K562 (cell line): ENCODE data around the gene RAB2B. TPM values are rescaled to one million over a fixed set of nuclear protein-coding genes. Genes with fewer than 3 reads are reported as not detected.
A peak's percentile ranks its signal among the peaks of the same experiment; 100 is the strongest.

ENCODE experiments used
- ELF4 ChIP-seq: fragments of 450-650 bp; formaldehyde crosslinking; IDR thresholded peaks from 2 replicates; pipeline ENCODE4 v1.4.0; 2022; ENCODE audit warnings: missing genetic modification characterization
- FIP1L1 ChIP-seq: fragments of 200-400 bp; formaldehyde crosslinking; IDR thresholded peaks from 2 replicates; pipeline ENCODE4 v1.6.1; 2018; ENCODE audit warnings: mild to moderate bottlenecking, low read depth, low read length; ENCODE audit not compliant: poor library complexity, severe bottlenecking
- GATAD2A ChIP-seq: fragments of 450-650 bp; IDR thresholded peaks from 2 replicates; pipeline ENCODE4 v1.6.1; 2017
- JUN ChIP-seq, 2 experiments: sonication (generic) in 1 of 2; formaldehyde crosslinking in 1 of 2; IDR thresholded peaks; 2 replicates each; pipeline versions ENCODE4 v1.6.1 to v1.8.0; 2012 to 2022; ENCODE audit warnings: borderline replicate concordance in 2 of 2, mild to moderate bottlenecking in 2 of 2, improper control_type of control experiment in 1 of 2, low read depth in 1 of 2, low read length in 1 of 2, missing genetic modification reagents in 1 of 2
- NFATC3 ChIP-seq: fragments of 450-650 bp; IDR thresholded peaks from 2 replicates; pipeline ENCODE4 v1.6.1; 2017; ENCODE audit warnings: mild to moderate bottlenecking
- NFE2 ChIP-seq: IDR thresholded peaks from 2 replicates; pipeline ENCODE4 v1.6.1; 2014; ENCODE audit warnings: antibody characterized with exemption, low read depth
- PTBP1 ChIP-seq: fragments of 200-400 bp; formaldehyde crosslinking; IDR thresholded peaks from 2 replicates; pipeline ENCODE4 v1.6.1; 2017; ENCODE audit warnings: low read depth, low read length
- ZBTB8A ChIP-seq: fragments of 450-650 bp; IDR thresholded peaks from 2 replicates; pipeline ENCODE4 v1.6.1; 2018; ENCODE audit warnings: mild to moderate bottlenecking, moderate library complexity; ENCODE audit not compliant: partially characterized antibody
- ZNF384 ChIP-seq: IDR thresholded peaks from 2 replicates; pipeline ENCODE4 v1.6.1; 2012; ENCODE audit warnings: low read depth, low read length, improper control_type of control experiment
- polyA plus RNA-seq, 8 experiments: library from polyadenylated mRNA; depleted of rRNA in 4 of 8; stranded (reverse) in 5 of 8; unstranded in 3 of 8; fragments of >200 nt; fragmentation: Nextera tagmentation in 2 of 8; fragmentation: Illumina TruSeq in 1 of 8; extraction: Ambion mirVana in 2 of 8; extraction: Trizol in 1 of 8; gene quantifications; 2 replicates each; pipeline versions ENCODE4 v1.2.1 to v1.2.3, GENCODE V29; 2011 to 2014; ENCODE audit warnings: inconsistent platforms in 1 of 8, missing spikeins in 1 of 8
- total RNA-seq, 7 experiments: library from RNA; depleted of rRNA in 6 of 7; stranded (reverse); fragments of >200 nt in 6 of 7; fragmentation: Illumina TruSeq in 2 of 7; extraction: Trizol in 2 of 7; gene quantifications; 2 replicates each; pipeline versions ENCODE4 v1.2.1 to v1.2.3, GENCODE V29; 2011 to 2021; ENCODE audit warnings: low replicate concordance in 1 of 7
- TF ChIP-seq, protein P1 (sequence below): fragments of 250-450 bp; sonication (Bioruptor Pico); IDR thresholded peaks from 2 replicates; pipeline ENCODE4 v1.4.0; 2020; ENCODE audit warnings: mild to moderate bottlenecking, moderate library complexity
- TF ChIP-seq, protein P2 (sequence below): sonication (generic); formaldehyde crosslinking; IDR thresholded peaks from 2 replicates; pipeline ENCODE4 v1.8.0; 2022; ENCODE audit warnings: mild to moderate bottlenecking, missing genetic modification reagents
- TF ChIP-seq, protein P3 (sequence below): sonication (generic); formaldehyde crosslinking; IDR thresholded peaks from 2 replicates; pipeline ENCODE4 v1.8.0; 2022; ENCODE audit warnings: missing genetic modification reagents, mild to moderate bottlenecking, moderate library complexity, borderline replicate concordance
- TF ChIP-seq, protein P4 (sequence below), 2 experiments: IDR thresholded peaks; 2 replicates each; pipeline ENCODE4 v1.6.1; 2012; ENCODE audit warnings: improper control_type of control experiment in 2 of 2, low read depth in 2 of 2, low read length in 2 of 2, borderline replicate concordance in 1 of 2

The RAB2B gene
- total and polyA plus RNA-seq, 9 of the 15 experiments (the other 6 are each of a cell fraction or from before 2014, with no cell fraction given) = 4.6 to 19.8 (median 9.8) TPM

DNA sequence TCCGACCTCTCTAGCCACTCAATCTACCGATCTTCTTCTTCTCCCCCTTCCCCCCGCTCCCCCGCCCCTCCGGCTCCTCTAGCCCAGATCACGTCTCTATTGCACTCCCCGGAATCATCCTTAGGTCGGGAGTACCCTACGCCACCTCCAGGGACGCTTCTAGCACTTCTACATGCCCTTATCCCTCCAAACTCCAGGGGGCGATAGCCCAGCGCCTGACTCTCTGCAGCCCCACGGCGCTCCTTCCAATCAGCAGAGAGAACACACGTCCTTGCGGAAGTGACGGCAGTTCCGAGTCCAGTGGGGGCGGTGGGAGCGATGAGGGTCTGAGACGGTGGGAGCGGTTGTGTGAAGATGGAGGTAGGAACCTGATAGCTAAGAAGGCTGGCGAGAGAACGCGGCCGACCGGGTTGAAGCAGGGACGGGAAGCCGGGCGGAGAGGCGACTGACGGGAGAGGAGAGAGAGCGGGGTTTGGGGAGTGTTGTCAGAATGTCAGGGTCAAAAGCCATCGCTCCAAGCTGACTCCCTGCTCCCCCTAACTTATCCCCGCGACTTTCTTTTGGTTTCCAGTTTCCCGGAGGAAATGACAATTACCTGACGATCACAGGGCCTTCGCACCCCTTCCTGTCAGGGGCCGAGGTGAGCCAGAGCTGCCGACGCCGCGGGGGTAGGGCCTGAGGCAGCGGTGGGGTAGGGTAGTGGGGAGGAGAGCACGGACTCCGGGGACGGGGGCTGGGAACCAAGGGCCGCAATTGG, at the start of gene RAB2B, which contains the start of gene TOX4 (continued):
- TF ChIP-seq FIP1L1 (no peak), GATAD2A (no peak), ZNF384 (no peak), ELF4 (CRISPR knock-in tag) (peak; percentile 88), NFE2 (no peak), PTBP1 (no peak), NFATC3 (no peak), JUN (IDR thresholded peaks at IDR 0.05; ENCODE audit: borderline replicate concordance, low read depth, low read length) (no peak), JUN (CRISPR knock-in tag; IDR thresholded peaks at IDR 0.05; ENCODE audit: borderline replicate concordance) (no peak), ZBTB8A (no peak)
- TF ChIP-seq, protein P1, sequence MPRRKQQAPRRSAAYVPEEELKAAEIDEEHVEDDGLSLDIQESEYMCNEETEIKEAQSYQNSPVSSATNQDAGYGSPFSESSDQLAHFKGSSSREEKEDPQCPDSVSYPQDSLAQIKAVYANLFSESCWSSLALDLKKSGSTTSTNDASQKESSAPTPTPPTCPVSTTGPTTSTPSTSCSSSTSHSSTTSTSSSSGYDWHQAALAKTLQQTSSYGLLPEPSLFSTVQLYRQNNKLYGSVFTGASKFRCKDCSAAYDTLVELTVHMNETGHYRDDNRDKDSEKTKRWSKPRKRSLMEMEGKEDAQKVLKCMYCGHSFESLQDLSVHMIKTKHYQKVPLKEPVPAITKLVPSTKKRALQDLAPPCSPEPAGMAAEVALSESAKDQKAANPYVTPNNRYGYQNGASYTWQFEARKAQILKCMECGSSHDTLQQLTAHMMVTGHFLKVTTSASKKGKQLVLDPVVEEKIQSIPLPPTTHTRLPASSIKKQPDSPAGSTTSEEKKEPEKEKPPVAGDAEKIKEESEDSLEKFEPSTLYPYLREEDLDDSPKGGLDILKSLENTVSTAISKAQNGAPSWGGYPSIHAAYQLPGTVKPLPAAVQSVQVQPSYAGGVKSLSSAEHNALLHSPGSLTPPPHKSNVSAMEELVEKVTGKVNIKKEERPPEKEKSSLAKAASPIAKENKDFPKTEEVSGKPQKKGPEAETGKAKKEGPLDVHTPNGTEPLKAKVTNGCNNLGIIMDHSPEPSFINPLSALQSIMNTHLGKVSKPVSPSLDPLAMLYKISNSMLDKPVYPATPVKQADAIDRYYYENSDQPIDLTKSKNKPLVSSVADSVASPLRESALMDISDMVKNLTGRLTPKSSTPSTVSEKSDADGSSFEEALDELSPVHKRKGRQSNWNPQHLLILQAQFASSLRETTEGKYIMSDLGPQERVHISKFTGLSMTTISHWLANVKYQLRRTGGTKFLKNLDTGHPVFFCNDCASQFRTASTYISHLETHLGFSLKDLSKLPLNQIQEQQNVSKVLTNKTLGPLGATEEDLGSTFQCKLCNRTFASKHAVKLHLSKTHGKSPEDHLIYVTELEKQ (CRISPR knock-in tag) = no peak
- TF ChIP-seq, protein P2, sequence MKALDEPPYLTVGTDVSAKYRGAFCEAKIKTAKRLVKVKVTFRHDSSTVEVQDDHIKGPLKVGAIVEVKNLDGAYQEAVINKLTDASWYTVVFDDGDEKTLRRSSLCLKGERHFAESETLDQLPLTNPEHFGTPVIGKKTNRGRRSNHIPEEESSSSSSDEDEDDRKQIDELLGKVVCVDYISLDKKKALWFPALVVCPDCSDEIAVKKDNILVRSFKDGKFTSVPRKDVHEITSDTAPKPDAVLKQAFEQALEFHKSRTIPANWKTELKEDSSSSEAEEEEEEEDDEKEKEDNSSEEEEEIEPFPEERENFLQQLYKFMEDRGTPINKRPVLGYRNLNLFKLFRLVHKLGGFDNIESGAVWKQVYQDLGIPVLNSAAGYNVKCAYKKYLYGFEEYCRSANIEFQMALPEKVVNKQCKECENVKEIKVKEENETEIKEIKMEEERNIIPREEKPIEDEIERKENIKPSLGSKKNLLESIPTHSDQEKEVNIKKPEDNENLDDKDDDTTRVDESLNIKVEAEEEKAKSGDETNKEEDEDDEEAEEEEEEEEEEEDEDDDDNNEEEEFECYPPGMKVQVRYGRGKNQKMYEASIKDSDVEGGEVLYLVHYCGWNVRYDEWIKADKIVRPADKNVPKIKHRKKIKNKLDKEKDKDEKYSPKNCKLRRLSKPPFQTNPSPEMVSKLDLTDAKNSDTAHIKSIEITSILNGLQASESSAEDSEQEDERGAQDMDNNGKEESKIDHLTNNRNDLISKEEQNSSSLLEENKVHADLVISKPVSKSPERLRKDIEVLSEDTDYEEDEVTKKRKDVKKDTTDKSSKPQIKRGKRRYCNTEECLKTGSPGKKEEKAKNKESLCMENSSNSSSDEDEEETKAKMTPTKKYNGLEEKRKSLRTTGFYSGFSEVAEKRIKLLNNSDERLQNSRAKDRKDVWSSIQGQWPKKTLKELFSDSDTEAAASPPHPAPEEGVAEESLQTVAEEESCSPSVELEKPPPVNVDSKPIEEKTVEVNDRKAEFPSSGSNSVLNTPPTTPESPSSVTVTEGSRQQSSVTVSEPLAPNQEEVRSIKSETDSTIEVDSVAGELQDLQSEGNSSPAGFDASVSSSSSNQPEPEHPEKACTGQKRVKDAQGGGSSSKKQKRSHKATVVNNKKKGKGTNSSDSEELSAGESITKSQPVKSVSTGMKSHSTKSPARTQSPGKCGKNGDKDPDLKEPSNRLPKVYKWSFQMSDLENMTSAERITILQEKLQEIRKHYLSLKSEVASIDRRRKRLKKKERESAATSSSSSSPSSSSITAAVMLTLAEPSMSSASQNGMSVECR = peak; percentile 20; the same call in 1 of the 2 replicates
- TF ChIP-seq, protein P3, sequence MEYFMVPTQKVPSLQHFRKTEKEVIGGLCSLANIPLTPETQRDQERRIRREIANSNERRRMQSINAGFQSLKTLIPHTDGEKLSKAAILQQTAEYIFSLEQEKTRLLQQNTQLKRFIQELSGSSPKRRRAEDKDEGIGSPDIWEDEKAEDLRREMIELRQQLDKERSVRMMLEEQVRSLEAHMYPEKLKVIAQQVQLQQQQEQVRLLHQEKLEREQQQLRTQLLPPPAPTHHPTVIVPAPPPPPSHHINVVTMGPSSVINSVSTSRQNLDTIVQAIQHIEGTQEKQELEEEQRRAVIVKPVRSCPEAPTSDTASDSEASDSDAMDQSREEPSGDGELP (CRISPR knock-in tag) = peak; percentile 63; the same call in 1 of the 2 replicates
- TF ChIP-seq, protein P4, sequence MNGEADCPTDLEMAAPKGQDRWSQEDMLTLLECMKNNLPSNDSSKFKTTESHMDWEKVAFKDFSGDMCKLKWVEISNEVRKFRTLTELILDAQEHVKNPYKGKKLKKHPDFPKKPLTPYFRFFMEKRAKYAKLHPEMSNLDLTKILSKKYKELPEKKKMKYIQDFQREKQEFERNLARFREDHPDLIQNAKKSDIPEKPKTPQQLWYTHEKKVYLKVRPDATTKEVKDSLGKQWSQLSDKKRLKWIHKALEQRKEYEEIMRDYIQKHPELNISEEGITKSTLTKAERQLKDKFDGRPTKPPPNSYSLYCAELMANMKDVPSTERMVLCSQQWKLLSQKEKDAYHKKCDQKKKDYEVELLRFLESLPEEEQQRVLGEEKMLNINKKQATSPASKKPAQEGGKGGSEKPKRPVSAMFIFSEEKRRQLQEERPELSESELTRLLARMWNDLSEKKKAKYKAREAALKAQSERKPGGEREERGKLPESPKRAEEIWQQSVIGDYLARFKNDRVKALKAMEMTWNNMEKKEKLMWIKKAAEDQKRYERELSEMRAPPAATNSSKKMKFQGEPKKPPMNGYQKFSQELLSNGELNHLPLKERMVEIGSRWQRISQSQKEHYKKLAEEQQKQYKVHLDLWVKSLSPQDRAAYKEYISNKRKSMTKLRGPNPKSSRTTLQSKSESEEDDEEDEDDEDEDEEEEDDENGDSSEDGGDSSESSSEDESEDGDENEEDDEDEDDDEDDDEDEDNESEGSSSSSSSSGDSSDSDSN (IDR thresholded peaks at IDR 0.05; ENCODE audit: borderline replicate concordance in 1 of 2, low read depth in 2 of 2, low read length in 2 of 2) = 0 out of 4 replicates have a peak, but pooled peaks of 1 of the 2 experiments have one; percentile 58
